Trophoblast cell (in vitro differentiated cells and primary cell): ENCODE measurements around the gene U2AF1L4.

Experiments
- DNase-seq, 2 donors: peaks; one replicate each; pipeline ENCODE4 v3.0.0-alpha.2; 2016
- H2AFZ ChIP-seq: 2 replicates; pipeline ENCODE4 v1.6.1; 2013; ENCODE audit warnings: low read length, moderate library complexity, mild to moderate bottlenecking; ENCODE audit not compliant: insufficient read depth, poor library complexity
- H2AK5ac ChIP-seq: 2 replicates; pipeline ENCODE4 v1.6.1; 2013; ENCODE audit warnings: mild to moderate bottlenecking, low read length
- H2BK120ac ChIP-seq: 2 replicates; pipeline ENCODE4 v1.6.1; 2013; ENCODE audit warnings: low read length, mild to moderate bottlenecking, moderate library complexity; ENCODE audit not compliant: insufficient read depth, poor library complexity
- H2BK12ac ChIP-seq: 2 replicates; pipeline ENCODE4 v1.6.1; 2013; ENCODE audit warnings: mild to moderate bottlenecking, low read length, moderate library complexity
- H2BK5ac ChIP-seq: 2 replicates; pipeline ENCODE4 v1.6.1; 2013; ENCODE audit warnings: low read length, low read depth, moderate library complexity, mild to moderate bottlenecking; ENCODE audit not compliant: poor library complexity
- H3K14ac ChIP-seq: 2 replicates; pipeline ENCODE4 v1.6.1; 2013; ENCODE audit warnings: mild to moderate bottlenecking, low read length
- H3K18ac ChIP-seq: 2 replicates; pipeline ENCODE4 v1.6.1; 2013; ENCODE audit warnings: mild to moderate bottlenecking, low read length
- H3K23ac ChIP-seq: 2 replicates; pipeline ENCODE4 v1.6.1; 2013; ENCODE audit warnings: low read length
- H3K27ac ChIP-seq: 2 replicates; pipeline ENCODE4 v1.5.1; 2013; ENCODE audit warnings: low read depth, mild to moderate bottlenecking, inconsistent platforms, low read length, moderate library complexity
- H3K27me3 ChIP-seq: 2 replicates; pipeline ENCODE4 v1.6.1; 2013; ENCODE audit warnings: inconsistent platforms, mild to moderate bottlenecking, low read length, moderate library complexity; ENCODE audit not compliant: insufficient read depth
- H3K36me3 ChIP-seq, 2 experiments: 1 replicate in 1 of 2; 2 replicates in 1 of 2; pipeline ENCODE4 v1.6.1; 2013; ENCODE audit warnings: low read length in 2 of 2, mild to moderate bottlenecking in 2 of 2, moderate library complexity in 1 of 2; ENCODE audit not compliant: insufficient read depth in 2 of 2, control insufficient read depth in 1 of 2
- H3K4ac ChIP-seq: 2 replicates; pipeline ENCODE4 v1.6.1; 2013; ENCODE audit warnings: low read depth, mild to moderate bottlenecking, low read length, moderate library complexity
- H3K4me1 ChIP-seq, 2 experiments: 1 replicate in 1 of 2; 2 replicates in 1 of 2; pipeline ENCODE4 v1.6.1; 2013; ENCODE audit warnings: low read length in 2 of 2, mild to moderate bottlenecking in 2 of 2, moderate library complexity in 1 of 2; ENCODE audit not compliant: insufficient read depth in 2 of 2, control insufficient read depth in 1 of 2
- H3K4me2 ChIP-seq: 2 replicates; pipeline ENCODE4 v1.6.1; 2013; ENCODE audit warnings: inconsistent platforms, mild to moderate bottlenecking, low read length, moderate library complexity
- H3K4me3 ChIP-seq: 2 replicates; pipeline ENCODE4 v1.5.1; 2013; ENCODE audit warnings: mild to moderate bottlenecking, low read depth, low read length, inconsistent platforms
- H3K79me1 ChIP-seq: one replicate; pipeline ENCODE4 v1.6.1; 2013; ENCODE audit warnings: low read length
- H3K79me2 ChIP-seq: 2 replicates; pipeline ENCODE4 v1.6.1; 2013; ENCODE audit warnings: low read length, mild to moderate bottlenecking; ENCODE audit not compliant: control insufficient read depth, insufficient read depth, poor library complexity
- H3K9ac ChIP-seq: 2 replicates; pipeline ENCODE4 v1.6.1; 2013; ENCODE audit warnings: mild to moderate bottlenecking, low read length
- H3K9me3 ChIP-seq: 2 replicates; pipeline ENCODE4 v1.6.1; 2013; ENCODE audit warnings: low read depth, mild to moderate bottlenecking, control low read depth, inconsistent platforms, low read length; ENCODE audit not compliant: insufficient read depth
- H4K12ac ChIP-seq: 2 replicates; pipeline ENCODE4 v1.6.1; 2013; ENCODE audit warnings: low read depth, mild to moderate bottlenecking, low read length, moderate library complexity
- H4K8ac ChIP-seq: 2 replicates; pipeline ENCODE4 v1.6.1; 2013; ENCODE audit warnings: low read depth, mild to moderate bottlenecking, low read length, moderate library complexity
- H4K91ac ChIP-seq: one replicate; pipeline ENCODE4 v1.6.1; 2013; ENCODE audit warnings: low read depth, mild to moderate bottlenecking, low read length, moderate library complexity
- WGBS: extraction: QIAGEN DNeasy Blood & Tissue Kit; methylation state at CpG from one replicate; pipeline ENCODE4 v1.1.7; 2013; ENCODE audit warnings: missing lambda C conversion rate; ENCODE audit not compliant: insufficient read length, insufficient coverage; ENCODE audit errors: extremely low coverage; 5-methylcytosine and 5-hydroxymethylcytosine counted together

Gene U2AF1L4

DNA sequence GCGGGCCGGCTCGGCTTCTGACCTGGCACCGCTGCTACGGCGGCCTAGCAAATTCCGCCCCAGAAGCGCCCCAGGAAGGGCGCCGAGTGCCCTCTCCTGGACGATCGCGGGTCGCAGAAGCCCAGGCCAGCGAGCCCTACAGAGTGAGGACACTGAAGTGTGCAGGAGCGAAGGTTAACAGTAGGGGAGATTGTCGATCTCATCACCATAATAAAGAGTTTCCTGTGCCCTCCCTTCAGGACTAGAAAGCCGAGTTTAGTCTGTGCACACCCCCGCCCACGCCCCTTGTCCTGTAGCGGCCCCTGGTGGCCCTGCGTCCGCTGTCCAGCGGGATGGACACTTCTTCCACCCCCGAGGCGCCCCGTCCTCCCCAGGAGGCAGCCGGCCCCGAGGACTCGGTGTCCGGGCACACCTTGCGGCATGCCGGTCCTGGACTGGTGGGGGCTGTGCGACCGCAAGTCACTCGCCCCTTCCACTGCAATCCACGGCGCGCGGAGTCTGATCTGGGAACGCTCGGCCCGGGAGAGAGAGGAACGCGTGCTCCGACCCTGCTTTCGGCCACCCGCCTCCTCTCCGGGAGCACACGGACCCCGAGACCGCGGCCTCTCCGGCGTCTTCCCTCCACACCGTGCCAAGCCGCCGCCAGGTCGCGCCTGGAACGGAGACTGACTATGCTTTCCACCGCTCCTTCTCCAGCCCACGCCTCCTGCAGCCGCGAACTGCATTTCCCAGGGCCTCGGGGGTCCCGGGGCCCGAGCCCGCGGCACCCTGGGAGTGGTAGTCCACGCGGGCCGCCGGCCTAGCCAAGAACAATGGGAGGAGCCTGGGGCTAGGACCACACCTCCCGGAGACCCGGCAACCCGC is 28.2 kb downstream of the U2AF1L4 start:
- Histone ChIP-seq H2BK5ac (peak overlapping the region; percentile 3), H2AFZ (peak overlapping the region; percentile 82), H3K79me1 (peaks cover 6% of the 10 kb centered on the region), H3K23ac (no peak overlapping the region), H3K79me2 (peaks cover 10% of the 10 kb centered on the region), H3K27ac (peak overlapping the region; percentile 32), H3K18ac (peak overlapping the region; percentile 65), H3K9me3 (no peaks in the 10 kb centered on the region), H3K27me3 (no peaks in the 10 kb centered on the region), H2AK5ac (no peak overlapping the region), H4K12ac (peak overlapping the region; percentile 43), H3K4me3 (peak overlapping the region; percentile 78), H3K36me3 (peaks cover 21 to 22% of the 10 kb centered on the region in 2 experiments), H3K4ac (peak overlapping the region; percentile 18), H3K14ac (peak overlapping the region; percentile 40), H2BK12ac (no peak overlapping the region), H4K8ac (peak overlapping the region; percentile 82), H3K4me1 (peaks cover 10 to 15% of the 10 kb centered on the region in 2 experiments), H3K4me2 (peak overlapping the region; percentile 98), H4K91ac (peak overlapping the region; percentile 21), H2BK120ac (no peak overlapping the region), H3K9ac (peak overlapping the region; percentile 79)
- no CpG with 5 or more reads among the region's 77 CpGs for whole genome bisulfite sequencing
- DNase-seq, result peak; percentile 86 to 95

DNA sequence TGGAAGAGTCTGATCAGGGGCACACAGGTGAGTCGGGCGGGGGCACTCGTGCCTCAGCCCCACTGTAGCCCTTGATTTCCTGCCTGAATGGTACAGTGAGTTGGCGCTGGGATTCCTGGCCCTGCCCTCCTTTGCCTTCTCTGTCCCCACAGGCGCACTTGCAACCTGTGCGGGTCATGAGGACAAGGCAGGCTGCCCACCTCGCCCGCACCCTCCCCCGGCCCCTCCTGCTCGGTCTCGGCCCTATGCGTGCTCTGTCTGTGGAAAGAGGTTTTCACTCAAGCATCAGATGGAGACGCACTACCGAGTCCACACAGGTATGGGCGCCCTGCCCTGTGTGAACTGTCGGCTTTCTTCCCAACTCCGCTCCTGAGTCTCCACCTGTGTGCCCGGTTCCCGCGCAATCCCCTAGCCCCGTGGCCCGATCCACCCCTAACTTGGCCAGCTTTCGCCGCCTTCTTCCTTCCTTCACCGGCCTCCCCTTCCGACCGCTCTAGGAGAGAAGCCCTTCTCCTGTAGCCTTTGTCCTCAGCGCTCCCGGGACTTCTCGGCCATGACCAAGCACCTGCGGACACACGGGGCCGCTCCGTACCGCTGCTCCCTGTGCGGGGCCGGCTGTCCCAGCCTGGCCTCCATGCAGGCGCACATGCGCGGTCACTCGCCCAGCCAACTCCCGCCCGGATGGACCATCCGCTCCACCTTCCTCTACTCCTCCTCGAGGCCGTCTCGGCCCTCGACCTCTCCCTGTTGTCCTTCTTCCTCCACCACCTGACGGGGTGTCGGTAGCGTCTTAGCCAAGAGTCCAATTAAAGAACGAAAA is 29.0 kb downstream of the U2AF1L4 start:
- Histone ChIP-seq H2BK12ac (no peak overlapping the region), H3K27ac (peak overlapping the region; percentile 32), H3K4me2 (peak overlapping the region; percentile 98), H2BK120ac (no peak overlapping the region), H2BK5ac (no peak overlapping the region), H3K27me3 (no peaks in the 10 kb centered on the region), H3K23ac (no peak overlapping the region), H3K79me1 (peaks cover 6% of the 10 kb centered on the region), H3K4me1 (peaks cover 10 to 15% of the 10 kb centered on the region in 2 experiments), H4K12ac (peak overlapping the region; percentile 43), H3K4ac (peak overlapping the region; percentile 18), H2AK5ac (no peak overlapping the region), H3K9ac (peak overlapping the region; percentile 79), H3K4me3 (peak overlapping the region; percentile 78), H2AFZ (peak overlapping the region; percentile 47), H4K91ac (peak overlapping the region; percentile 6), H3K79me2 (peaks cover 10% of the 10 kb centered on the region), H4K8ac (peak overlapping the region; percentile 82), H3K14ac (peak overlapping the region; percentile 19), H3K18ac (peak overlapping the region; percentile 15), H3K9me3 (no peaks in the 10 kb centered on the region), H3K36me3 (peaks cover 14 to 16% of the 10 kb centered on the region in 2 experiments)
- no CpG with 5 or more reads among the region's 52 CpGs for WGBS
- peak; percentile 48 to 69 for DNase-seq

DNA sequence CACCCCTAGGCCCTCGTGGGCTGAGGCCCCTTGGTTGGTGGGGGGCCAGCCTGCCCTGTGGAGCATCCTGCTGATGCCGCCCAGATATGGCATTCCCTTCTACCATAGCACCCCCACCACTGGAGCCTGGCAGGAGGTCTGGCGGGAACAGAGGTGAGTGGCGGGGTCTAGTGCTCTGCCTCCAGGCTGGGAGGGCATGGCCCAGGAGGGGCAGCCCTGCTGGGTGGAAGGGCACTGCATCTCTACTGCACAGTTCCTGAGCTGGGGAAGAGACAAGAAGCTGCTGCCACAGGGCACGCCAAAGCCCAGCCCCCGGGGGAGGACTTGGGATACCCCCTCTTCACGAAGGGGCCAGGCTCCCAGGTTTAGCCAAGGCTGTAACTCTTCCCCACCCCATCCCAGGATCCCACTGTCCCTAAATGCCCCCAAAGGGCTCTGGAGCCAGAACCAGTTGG is 29.8 kb downstream of the U2AF1L4 start:
- no CpG with 5 or more reads among the region's 7 CpGs for WGBS
- Histone ChIP-seq H3K4me2 (peak overlapping the region; percentile 98), H3K9me3 (no peaks in the 10 kb centered on the region), H4K8ac (no peak overlapping the region), H3K4me3 (no peak overlapping the region), H3K4me1 (peaks cover 10 to 15% of the 10 kb centered on the region in 2 experiments), H3K9ac (no peak overlapping the region), H2BK120ac (no peak overlapping the region), H3K36me3 (peaks cover 8% of the 10 kb centered on the region in 2 experiments), H3K27ac (no peak overlapping the region), H3K14ac (no peak overlapping the region), H4K12ac (no peak overlapping the region), H4K91ac (no peak overlapping the region), H3K27me3 (no peaks in the 10 kb centered on the region), H3K18ac (no peak overlapping the region), H3K79me2 (peaks cover 10% of the 10 kb centered on the region), H2BK5ac (no peak overlapping the region), H3K79me1 (peaks cover 6% of the 10 kb centered on the region), H2AFZ (no peak overlapping the region), H2AK5ac (no peak overlapping the region), H3K4ac (no peak overlapping the region), H2BK12ac (no peak overlapping the region), H3K23ac (no peak overlapping the region)
- no peak for DNase-seq

GRCh38 chr19:35714601-35715354 is 30.4 kb downstream of the U2AF1L4 start:
- DNase-seq, result no peak
- H3K4ac ChIP-seq, result no peak overlapping the region
- H3K23ac ChIP-seq, result no peak overlapping the region
- no peak overlapping the region for H4K8ac ChIP-seq
- H3K14ac ChIP-seq, result no peak overlapping the region
- H2BK5ac ChIP-seq, result no peak overlapping the region
- no peaks in the 10 kb centered on the region for H3K9me3 ChIP-seq
- peaks cover 2% of the 10 kb centered on the region in 2 experiments for H3K36me3 ChIP-seq
- no peak overlapping the region for H4K91ac ChIP-seq
- no peak overlapping the region for H2AFZ ChIP-seq
- H3K4me3 ChIP-seq, result no peak overlapping the region
- no peak overlapping the region for H3K27ac ChIP-seq
- H4K12ac ChIP-seq, result no peak overlapping the region
- peaks cover 10 to 15% of the 10 kb centered on the region in 2 experiments for H3K4me1 ChIP-seq
- H2BK12ac ChIP-seq, result no peak overlapping the region
- H3K79me1 ChIP-seq, result peaks cover 6% of the 10 kb centered on the region
- H3K9ac ChIP-seq, result no peak overlapping the region
- H2AK5ac ChIP-seq, result no peak overlapping the region
- H3K79me2 ChIP-seq, result peaks cover 10% of the 10 kb centered on the region
- H3K18ac ChIP-seq, result no peak overlapping the region
- H3K27me3 ChIP-seq, result no peaks in the 10 kb centered on the region
- H3K4me2 ChIP-seq, result no peak overlapping the region
- WGBS, result no CpG with 5 or more reads among the region's 14 CpGs
- no peak overlapping the region for H2BK120ac ChIP-seq
